ENCODE measurements around the gene CFAP57. TPM values are rescaled to one million over a fixed set of nuclear protein-coding genes. Genes with fewer than 3 reads are reported as not detected.
A peak's percentile ranks its signal among the peaks of the same experiment; 100 is the strongest.

The CFAP57 gene
- total and polyA plus RNA-seq, 9 of the 15 experiments (the other 6 are each of a cell fraction or from before 2014, with no cell fraction given), result 0.04 to 0.22 (median 0.07) TPM; not detected in 3

GRCh38 chr1:43172527-43172972 is 420 bp downstream of the CFAP57 start (continued):
- TF ChIP-seq SNAPC5 (CRISPR knock-in tag; IDR thresholded peaks at IDR 0.05) (no peak), ZNF408 (CRISPR knock-in tag; IDR thresholded peaks at IDR 0.05; ENCODE audit: low read depth) (no peak), KDM4B (IDR thresholded peaks at IDR 0.05; ENCODE audit: borderline replicate concordance in 2 of 2, low read depth in 1 of 2) (no peak), SIX5 (IDR thresholded peaks at IDR 0.05; ENCODE audit: borderline replicate concordance in 1 of 2, insufficient read depth in 1 of 2, low read depth in 1 of 2, low read length in 2 of 2) (no peak), ZNF3 (CRISPR knock-in tag; IDR thresholded peaks at IDR 0.05) (no peak), CBFB (CRISPR knock-in tag; IDR thresholded peaks at IDR 0.05) (no peak), PRMT5 (CRISPR knock-in tag; IDR thresholded peaks at IDR 0.05) (no peak), NR4A1 (CRISPR knock-in tag; IDR thresholded peaks at IDR 0.05) (no peak), NR4A1 (tag; IDR thresholded peaks at IDR 0.05) (no peak), ZNF696 (CRISPR knock-in tag; conservative IDR thresholded peaks at IDR 0.05) (no peak), ZNF143 (CRISPR knock-in tag; IDR thresholded peaks at IDR 0.05) (no peak), AFF4 (CRISPR knock-in tag; IDR thresholded peaks at IDR 0.05) (no peak; the same call in 1 of the 2 replicates), ZNF263 (CRISPR knock-in tag; IDR thresholded peaks at IDR 0.05; ENCODE audit: borderline replicate concordance) (peak; percentile 76), HOMEZ (CRISPR knock-in tag; IDR thresholded peaks at IDR 0.05) (no peak), TGIF2 (CRISPR knock-in tag; IDR thresholded peaks at IDR 0.05) (peak; percentile 37; the same call in 1 of the 2 replicates), FOXP4 (CRISPR knock-in tag; IDR thresholded peaks at IDR 0.05; ENCODE audit: borderline replicate concordance) (peak; percentile 90), PML (IDR thresholded peaks at IDR 0.05; ENCODE audit: low read length) (no peak), ZNF41 (CRISPR knock-in tag; conservative IDR thresholded peaks at IDR 0.05) (no peak)

Measured in K562 (cell line).